AG10803 (cell line): ENCODE data around the gene KDM6A.
A peak's percentile ranks its signal among the peaks of the same experiment; 100 is the strongest.

Experiments
- DNase-seq: peaks from one replicate; pipeline ENCODE4 v3.0.0; 2010; ENCODE audit warnings: low read depth
- H3K4me3 ChIP-seq: 2 replicates; pipeline ENCODE4 v1.5.1; 2011; ENCODE audit warnings: mild to moderate bottlenecking, low read length, control low read depth
- CTCF ChIP-seq: conservative IDR thresholded peaks from 2 replicates; pipeline ENCODE4 v1.5.1; 2011; ENCODE audit warnings: mild to moderate bottlenecking, low read length, control low read depth, inconsistent platforms

KDM6A gene

DNA sequence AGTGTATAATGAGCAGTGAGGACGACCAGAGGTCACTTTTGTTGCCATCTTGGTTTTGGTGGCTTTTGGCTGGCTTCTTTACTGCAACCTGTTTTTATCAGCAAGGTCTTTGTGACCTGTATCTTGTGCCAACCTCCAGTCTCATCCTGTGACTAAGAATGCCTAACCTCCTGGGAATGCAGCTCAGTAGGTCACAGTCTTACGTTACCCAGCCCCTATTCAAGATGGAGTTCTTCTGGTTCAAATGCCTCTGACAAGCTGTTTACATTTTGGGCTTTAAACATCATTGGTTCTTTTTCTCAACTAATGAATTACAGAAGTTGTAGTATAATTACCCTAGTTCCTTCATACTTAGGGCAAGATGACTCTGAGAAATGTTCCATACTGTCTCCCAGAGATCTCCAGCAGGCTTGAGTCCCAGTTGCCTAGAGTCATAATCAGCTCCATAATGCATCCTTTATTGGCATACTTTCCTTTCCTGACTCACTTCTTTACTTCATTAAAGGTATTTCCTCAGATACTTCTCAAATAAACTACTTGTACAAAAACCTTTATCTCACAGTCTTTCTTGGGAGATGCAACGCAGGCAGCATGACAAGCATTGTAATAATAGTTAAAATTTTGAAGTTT, 136.5 kb downstream of the KDM6A start:
- no peak for TF ChIP-seq CTCF
- H3K4me3 ChIP-seq, result no peak overlapping the region
- DNase-seq, result peak; percentile 31

DNA sequence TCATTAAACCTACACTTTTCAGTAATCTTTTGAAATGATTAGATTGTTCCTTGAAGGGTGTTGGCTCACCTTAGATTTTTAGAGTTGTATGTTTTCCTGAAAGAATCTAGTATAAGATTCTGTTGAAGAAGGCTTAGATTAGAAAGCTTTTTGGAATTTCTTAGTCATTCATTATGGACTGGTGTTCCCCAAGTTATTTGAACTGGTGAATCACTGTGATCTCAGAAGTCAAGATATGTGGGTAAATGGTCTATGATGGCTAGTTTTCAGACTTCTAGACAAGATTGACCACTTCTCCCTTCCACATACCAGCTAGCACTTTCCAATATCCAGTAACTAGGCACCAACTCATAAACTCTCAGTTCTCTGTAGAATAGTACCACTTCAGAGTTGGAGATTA, 138.1 kb downstream of the KDM6A start:
- DNase-seq, result peak; percentile 38
- H3K4me3 ChIP-seq, result no peak overlapping the region

GRCh38 chrX:45011597-45011996, 138.6 kb downstream of the KDM6A start:
- DNase-seq, result no peak
- H3K4me3 ChIP-seq, result no peak overlapping the region
- TF ChIP-seq CTCF, result no peak

More for the DNA sequence above, 138.1 kb downstream of the KDM6A start:
- TF ChIP-seq CTCF, result no peak

DNA sequence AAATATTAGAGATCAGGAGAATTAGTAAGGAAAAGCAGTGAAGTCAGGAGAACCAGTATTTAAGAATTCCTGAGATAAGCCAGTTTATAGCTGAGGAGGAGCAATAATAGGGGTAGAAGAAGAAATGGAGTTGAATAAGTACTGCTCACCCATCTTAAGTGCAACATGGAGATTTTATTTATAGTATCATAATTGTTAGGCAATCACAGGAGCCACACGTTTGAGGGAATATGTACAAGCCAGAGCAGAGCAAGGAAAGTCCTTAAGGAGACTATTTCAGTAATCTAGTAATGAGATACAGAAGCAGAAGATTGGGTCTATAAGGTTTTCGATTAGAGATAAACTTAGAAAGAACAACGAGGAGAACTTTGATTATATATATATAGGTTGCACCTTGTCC, 145.0 kb downstream of the KDM6A start:
- H3K4me3 ChIP-seq, result no peak overlapping the region

DNA sequence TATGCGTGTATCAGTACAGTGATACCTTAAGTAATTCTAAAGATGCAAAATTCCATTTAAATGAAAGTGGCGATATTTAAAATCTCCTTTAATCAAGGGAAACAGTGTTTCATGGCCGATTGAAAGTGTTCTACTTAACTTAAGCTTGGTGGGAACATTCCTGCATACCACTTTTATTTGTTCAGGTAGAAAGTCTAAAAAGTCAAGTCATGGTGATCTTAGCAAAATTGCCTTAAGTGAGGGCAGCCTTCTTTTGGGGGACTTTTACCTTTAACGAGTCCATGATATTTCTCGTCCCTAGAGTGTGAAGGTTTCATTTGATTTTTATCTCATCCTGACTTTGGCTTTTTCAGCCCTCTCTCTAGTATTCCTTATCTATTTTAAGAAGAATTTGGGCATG, 149.2 kb downstream of the KDM6A start:
- no peak for DNase-seq
- no peak for TF ChIP-seq CTCF
- no peak overlapping the region for H3K4me3 ChIP-seq

More for the DNA sequence above, 145.0 kb downstream of the KDM6A start:
- no peak for DNase-seq
- no peak for TF ChIP-seq CTCF

- no peak for DNase-seq
- no peak overlapping the region for H3K4me3 ChIP-seq
- TF ChIP-seq CTCF, result no peak
Observed at GRCh38 chrX:45024501-45024900, 151.5 kb downstream of the KDM6A start.

GRCh38 chrX:45026036-45026435, 153.0 kb downstream of the KDM6A start:
- H3K4me3 ChIP-seq, result no peak overlapping the region
- TF ChIP-seq CTCF, result no peak
- DNase-seq, result no peak
